K562 (cell line): ENCODE measurements around the gene SMCO1. TPM values are rescaled to one million over a fixed set of nuclear protein-coding genes. Genes with fewer than 3 reads are reported as not detected.
A peak's percentile ranks its signal among the peaks of the same experiment; 100 is the strongest.

Source experiments
- ATAC-seq: fragments of 200-7000 bp; cut with Tn5 transposase; 3 replicates; pipeline ENCODE4 v1.9.1; 2020; ENCODE audit warnings: moderate library complexity
- BruUV-seq: library from RNA; stranded (reverse); fragments of 400-500 nt; replicated peaks from 2 replicates; lab custom pipeline; 2021; lab: Mats Ljungman, UMichigan
- CTCF ChIA-PET: fragments of 300-600 bp; formaldehyde crosslinking; extraction: SDS; loops from one replicate; lab custom pipeline; 2021; ENCODE audit warnings: low intra/inter-chr PET ratio; lab: Yijun Ruan, JAX
- POLR2A ChIA-PET: fragments of 300-600, 350-650 bp; sonication (Branson Sonifier 250); formaldehyde crosslinking; extraction: SDS; loops from one replicate; lab custom pipeline; 2021; ENCODE audit warnings: antibody characterized with exemption, inconsistent platforms; lab: Yijun Ruan, JAX
- DNase-seq, 4 experiments: peaks; one replicate each; pipeline versions ENCODE4 v3.0.0 to v3.0.0-alpha.2; 2011 to 2018; ENCODE audit warnings: low spot score in 3 of 4, mixed read lengths in 3 of 4; ENCODE audit errors: extremely low read depth in 1 of 4
- FAIRE-seq: peaks from 2 replicates; lab custom pipeline; 2011; peaks lifted over from hg19 to GRCh38; lab: Jason Lieb, UNC
- H2AFZ ChIP-seq: 2 replicates; pipeline ENCODE4 v1.6.0; 2011; ENCODE audit warnings: low read depth, low read length, control low read depth, inconsistent platforms
- H3K27ac ChIP-seq: fragments of 200-600 bp; 3 replicates; pipeline ENCODE4 v1.8.0; 2011; ENCODE audit warnings: low read depth, mild to moderate bottlenecking, control low read depth, inconsistent platforms, low read length, moderate library complexity, mixed read lengths; ENCODE audit errors: extremely low read depth
- H3K27me3 ChIP-seq, 2 experiments: fragments of 300-600 bp in 1 of 2; 2 replicates in 1 of 2; 3 replicates in 1 of 2; pipeline versions ENCODE4 v1.6.0 to v1.8.0; 2011; ENCODE audit warnings: inconsistent platforms in 2 of 2, low read length in 2 of 2, mild to moderate bottlenecking in 1 of 2, mixed read lengths in 1 of 2, moderate library complexity in 1 of 2; ENCODE audit not compliant: control insufficient read depth in 2 of 2, insufficient read depth in 2 of 2
- H3K36me3 ChIP-seq: fragments of 300-600 bp; 3 replicates; pipeline ENCODE4 v1.8.0; 2011; ENCODE audit warnings: mild to moderate bottlenecking, low read length, inconsistent platforms; ENCODE audit not compliant: control insufficient read depth, insufficient read depth
- H3K4me1 ChIP-seq, 2 experiments: fragments of 200-600 bp in 1 of 2; replicated peaks in 1 of 2; 2 replicates in 1 of 2; 3 replicates in 1 of 2; pipeline versions ENCODE4 v1.5.1 to v1.8.0; 2011; ENCODE audit warnings: inconsistent platforms in 2 of 2, low read length in 2 of 2, mild to moderate bottlenecking in 1 of 2, mixed read lengths in 1 of 2, moderate library complexity in 1 of 2; ENCODE audit not compliant: control insufficient read depth in 2 of 2, insufficient read depth in 2 of 2
- H3K4me2 ChIP-seq: 2 replicates; pipeline ENCODE4 v1.6.1; 2011; ENCODE audit warnings: low read length, control low read depth, inconsistent platforms, mixed read lengths; ENCODE audit not compliant: insufficient read depth
- H3K4me3 ChIP-seq: fragments of 200-600 bp; sonication (generic), shearing (Covaris generic); 2 replicates; pipeline ENCODE4 v1.5.1; 2016; ENCODE audit warnings: control low read depth, inconsistent platforms
- H3K79me2 ChIP-seq: fragments of 200-600 bp; 3 replicates; pipeline ENCODE4 v1.8.0; 2011; ENCODE audit warnings: low read length, inconsistent platforms; ENCODE audit not compliant: control insufficient read depth, insufficient read depth
- H3K9ac ChIP-seq, 2 experiments: 2 replicates each; pipeline versions ENCODE4 v1.6.0 to v1.6.1; 2011; ENCODE audit warnings: low read depth in 2 of 2, low read length in 2 of 2, control low read depth in 1 of 2, inconsistent platforms in 1 of 2, mild to moderate bottlenecking in 1 of 2, mixed read lengths in 1 of 2; ENCODE audit not compliant: insufficient read depth in 1 of 2
- H3K9me1 ChIP-seq: one replicate; pipeline ENCODE4 v1.6.0; 2011; ENCODE audit warnings: inconsistent platforms, mild to moderate bottlenecking, low read length, moderate library complexity; ENCODE audit not compliant: control insufficient read depth, insufficient read depth
- H3K9me3 ChIP-seq: replicated peaks from 2 replicates; pipeline ENCODE4 v1.5.1; 2011; ENCODE audit warnings: low read depth, low read length, inconsistent platforms; ENCODE audit not compliant: control insufficient read depth, insufficient read depth
- H4K20me1 ChIP-seq: replicated peaks from 2 replicates; pipeline ENCODE4 v1.6.1; 2011; ENCODE audit warnings: low read length, inconsistent platforms, mixed read lengths; ENCODE audit not compliant: control insufficient read depth, insufficient read depth
- POLR2G ChIP-seq: fragments of 200-400 bp; formaldehyde crosslinking; IDR thresholded peaks from 2 replicates; pipeline ENCODE4 v1.6.1; 2017; ENCODE audit warnings: low read depth, mild to moderate bottlenecking, antibody characterized with exemption, low read length, moderate library complexity
- ZEB2 ChIP-seq: fragments of 450-650 bp; IDR thresholded peaks from 2 replicates; pipeline ENCODE4 v1.6.1; 2016
- ZNF121 ChIP-seq: sonication (generic); formaldehyde crosslinking; conservative IDR thresholded peaks from 2 replicates; pipeline ENCODE4 v1.8.0; 2022; ENCODE audit warnings: missing genetic modification reagents
- ZNF311 ChIP-seq: fragments of 250-450 bp; sonication (Bioruptor Pico); IDR thresholded peaks from 2 replicates; pipeline ENCODE4 v1.4.0; 2020; ENCODE audit warnings: mild to moderate bottlenecking, moderate library complexity
- WGBS: fragments of 100-300 bp; shearing (Covaris generic); methylation state at CpG from one replicate; pipeline ENCODE4 v1.1.6; 2016; ENCODE audit warnings: low coverage, mixed read lengths; ENCODE audit not compliant: insufficient coverage; ENCODE audit errors: missing lambda C conversion rate; 5-methylcytosine and 5-hydroxymethylcytosine counted together
- in situ Hi-C: fragments of 300-500 bp; cut with MboI; formaldehyde crosslinking; loops from 4 replicates; pipeline ENCODE4 v1.15.0; 2018; ENCODE audit warnings: inconsistent platforms, mixed read lengths
- intact Hi-C: fragments of 100-400 bp; cut with micrococcal nuclease; formaldehyde crosslinking; loops from 2 replicates; pipeline ENCODE4 v1.14.2; 2022
- polyA plus RNA-seq, 8 experiments: library from polyadenylated mRNA; depleted of rRNA in 4 of 8; stranded (reverse) in 5 of 8; unstranded in 3 of 8; fragments of >200 nt; fragmentation: Nextera tagmentation in 2 of 8; fragmentation: Illumina TruSeq in 1 of 8; extraction: Ambion mirVana in 2 of 8; extraction: Trizol in 1 of 8; gene quantifications; 2 replicates each; pipeline versions ENCODE4 v1.2.1 to v1.2.3, GENCODE V29; 2011 to 2014; ENCODE audit warnings: inconsistent platforms in 1 of 8, missing spikeins in 1 of 8
- total RNA-seq, 7 experiments: library from RNA; depleted of rRNA in 6 of 7; stranded (reverse); fragments of >200 nt in 6 of 7; fragmentation: Illumina TruSeq in 2 of 7; extraction: Trizol in 2 of 7; gene quantifications; 2 replicates each; pipeline versions ENCODE4 v1.2.1 to v1.2.3, GENCODE V29; 2011 to 2021; ENCODE audit warnings: low replicate concordance in 1 of 7
- TF ChIP-seq, protein P1 (sequence below): fragments of 450-650 bp; IDR thresholded peaks from 2 replicates; pipeline ENCODE4 v1.6.1; 2018; ENCODE audit warnings: mild to moderate bottlenecking, low read depth; ENCODE audit not compliant: partially characterized antibody

SMCO1 gene
- total and polyA plus RNA-seq, 9 of the 15 experiments (the other 6 are each of a cell fraction or from before 2014, with no cell fraction given) = 0.05 to 0.35 (median 0.12) TPM; not detected in 5

DNA sequence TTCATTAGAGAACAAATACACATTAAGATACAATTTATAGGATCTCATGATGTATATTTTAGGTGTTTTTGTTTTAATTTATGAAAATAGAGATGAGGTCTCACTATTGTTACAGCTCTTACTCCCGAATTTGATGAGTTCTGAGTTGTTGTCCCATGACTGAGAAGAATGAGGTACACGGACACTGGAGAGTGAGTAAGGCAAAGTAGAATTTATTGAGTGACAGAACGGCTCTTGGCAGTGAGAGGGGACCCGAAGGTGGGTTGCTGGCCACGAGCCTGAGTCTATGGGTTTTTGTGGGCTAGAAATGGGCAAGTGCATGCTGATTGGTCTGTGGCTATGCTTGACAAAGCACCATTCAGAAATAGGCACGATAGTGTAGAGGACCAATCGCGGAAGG is 8.5 kb downstream of the SMCO1 start (continued):
- TF ChIP-seq ZNF311 (CRISPR knock-in tag) (no peak), ZEB2 (0 out of 2 replicates have a peak, but pooled peaks have one; percentile 57)
- TF ChIP-seq, protein P1, sequence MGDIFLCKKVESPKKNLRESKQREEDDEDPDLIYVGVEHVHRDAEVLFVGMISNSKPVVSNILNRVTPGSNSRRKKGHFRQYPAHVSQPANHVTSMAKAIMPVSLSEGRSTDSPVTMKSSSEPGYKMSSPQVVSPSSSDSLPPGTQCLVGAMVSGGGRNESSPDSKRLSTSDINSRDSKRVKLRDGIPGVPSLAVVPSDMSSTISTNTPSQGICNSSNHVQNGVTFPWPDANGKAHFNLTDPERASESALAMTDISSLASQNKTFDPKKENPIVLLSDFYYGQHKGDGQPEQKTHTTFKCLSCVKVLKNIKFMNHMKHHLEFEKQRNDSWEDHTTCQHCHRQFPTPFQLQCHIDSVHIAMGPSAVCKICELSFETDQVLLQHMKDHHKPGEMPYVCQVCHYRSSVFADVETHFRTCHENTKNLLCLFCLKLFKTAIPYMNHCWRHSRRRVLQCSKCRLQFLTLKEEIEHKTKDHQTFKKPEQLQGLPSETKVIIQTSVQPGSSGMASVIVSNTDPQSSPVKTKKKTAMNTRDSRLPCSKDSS = peak; percentile 59
- TF ChIP-seq, all 486 proteins: peak for 8

DNA sequence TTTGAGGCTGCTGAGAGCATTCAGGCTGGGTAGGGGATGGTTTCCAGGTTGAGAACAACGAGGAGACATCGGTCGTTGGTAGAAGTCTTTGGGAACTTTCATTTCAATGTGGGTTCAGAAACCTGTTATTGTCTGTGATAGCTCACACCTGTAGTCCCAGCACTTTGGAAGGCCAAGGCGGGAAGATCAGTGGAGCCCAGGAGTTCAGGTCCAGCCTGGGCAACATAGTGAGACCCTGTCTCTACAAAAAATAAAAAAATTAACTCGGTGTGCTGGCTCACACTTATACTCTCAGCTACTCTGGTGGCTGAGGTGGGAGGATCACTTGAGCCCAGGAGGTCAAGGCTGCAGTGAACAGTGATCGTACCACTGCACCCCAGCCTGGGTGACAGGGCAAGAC is 10.6 kb downstream of the SMCO1 start:
- CTCF ChIA-PET = no interaction called here
- in situ Hi-C loops (loop anchor here (25.0 kb wide), 2 partner anchors 617 to 792 kb away; partner anchors contain the start of gene MUC20), intact Hi-C loops (loop anchor here (5.0 kb wide), 2 partner anchors 167 to 482 kb away; partner anchors contain the start of gene TM4SF19)
- Histone ChIP-seq H2AFZ (peak overlapping the region; percentile 69; the same call in 1 of the 2 replicates), H3K79me2 (peaks cover 39% of the 10 kb centered on the region), H3K9me1 (no peaks in the 10 kb centered on the region), H3K9me3 (peaks cover 7% of the 10 kb centered on the region), H3K27ac (peak overlapping the region; percentile 93; the same call in 1 of the 3 replicates), H4K20me1 (peaks cover 13% of the 10 kb centered on the region; the same call in 1 of the 2 replicates), H3K4me1 (peaks cover 7 to 8% of the 10 kb centered on the region in 2 experiments; a peak in 4 of 5 replicates), H3K4me2 (peak overlapping the region; percentile 39), H3K4me3 (no peak overlapping the region), H3K9ac (no peak overlapping the region), H3K27me3 (no peaks in the 10 kb centered on the region), H3K36me3 (peaks cover 14% of the 10 kb centered on the region; the same call in 2 of the 3 replicates)
- DNase-seq = no peak
- no peak for TF ChIP-seq POLR2G
- TF ChIP-seq ZNF121 (CRISPR knock-in tag) = peak; percentile 61; the same call in 1 of the 2 replicates
- no TSS peak for BruUV-seq
- no peak for FAIRE-seq
- POLR2A ChIA-PET = interaction anchor here (0.7 to 1.9 kb wide), 3 partner anchors 8 to 262 kb away, joined by 3 to 12 read pairs (median 3); no protein-coding TSS in a partner anchor
- ATAC-seq = no peak
- WGBS = 65% methylated on average over 5 of the region's 6 CpGs
